Ectodermal cell (in vitro differentiated cells): ENCODE results near the gene THSD4.
"Not testable (repeated sequence)": the region's sequence is repeated elsewhere in the genome, so short reads cannot be mapped to it uniquely, and the experiment has no call there.

Experiments
- H3K27ac ChIP-seq: 2 replicates; pipeline ENCODE4 v1.7.0; 2013; ENCODE audit warnings: mild to moderate bottlenecking, low read depth, low read length; ENCODE audit not compliant: insufficient read depth, poor library complexity, severe bottlenecking
- H3K27me3 ChIP-seq: 2 replicates; pipeline ENCODE4 v1.7.0; 2013; ENCODE audit warnings: mild to moderate bottlenecking, low read length; ENCODE audit not compliant: insufficient read depth, control insufficient read depth, poor library complexity, severe bottlenecking
- H3K36me3 ChIP-seq: one replicate; pipeline ENCODE4 v1.7.0; 2013; ENCODE audit warnings: low read length; ENCODE audit not compliant: control insufficient read depth, insufficient read depth
- H3K4me1 ChIP-seq: one replicate; pipeline ENCODE4 v1.7.0; 2013; ENCODE audit warnings: low read length; ENCODE audit not compliant: control insufficient read depth, insufficient read depth
- H3K4me3 ChIP-seq: 2 replicates; pipeline ENCODE4 v1.7.0; 2013; ENCODE audit warnings: low read depth, low read length, control low read depth; ENCODE audit not compliant: insufficient read depth
- H3K9me3 ChIP-seq: 2 replicates; pipeline ENCODE4 v1.7.0; 2013; ENCODE audit warnings: mild to moderate bottlenecking, low read length, moderate library complexity; ENCODE audit not compliant: control insufficient read depth
- WGBS, 2 experiments: methylation state at CpG; one replicate each; pipeline ENCODE4 v1.1.7; 2013; ENCODE audit warnings: missing lambda C conversion rate in 2 of 2; 5-methylcytosine and 5-hydroxymethylcytosine counted together

Gene THSD4

GRCh38 chr15:71265606-71266005 lies 150.3 kb downstream of the THSD4 start:
- not testable (repeated sequence) for H3K27ac ChIP-seq, H3K4me1 ChIP-seq, H3K4me3 ChIP-seq, H3K36me3 ChIP-seq, H3K9me3 ChIP-seq, H3K27me3 ChIP-seq
- WGBS, 2 experiments: 68 to 72% methylated on average over 10 of the region's 11 CpGs

GRCh38 chr15:71271327-71271726 lies 156.1 kb downstream of the THSD4 start:
- H3K27ac ChIP-seq: no peak overlapping the region
- H3K4me3 ChIP-seq: no peak overlapping the region
- no peaks in the 10 kb centered on the region for H3K27me3 ChIP-seq
- H3K36me3 ChIP-seq: no peaks in the 10 kb centered on the region
- H3K9me3 ChIP-seq: no peaks in the 10 kb centered on the region
- H3K4me1 ChIP-seq: peaks cover 3% of the 10 kb centered on the region

GRCh38 chr15:71272932-71273331 lies 157.7 kb downstream of the THSD4 start:
- Histone ChIP-seq H3K27me3 (no peaks in the 10 kb centered on the region), H3K27ac (no peak overlapping the region), H3K4me1 (peaks cover 3% of the 10 kb centered on the region), H3K4me3 (no peak overlapping the region), H3K36me3 (no peaks in the 10 kb centered on the region), H3K9me3 (no peaks in the 10 kb centered on the region)
- WGBS, 2 experiments: 94 to 96% methylated on average over 6 of the region's 6 CpGs

GRCh38 chr15:71273731-71274447 lies 158.6 kb downstream of the THSD4 start:
- H3K4me3 ChIP-seq: no peak overlapping the region
- H3K4me1 ChIP-seq: peaks cover 3% of the 10 kb centered on the region
- no peaks in the 10 kb centered on the region for H3K9me3 ChIP-seq
- WGBS, 2 experiments: 94 to 96% methylated on average over 3 of the region's 3 CpGs
- H3K27me3 ChIP-seq: no peaks in the 10 kb centered on the region
- no peaks in the 10 kb centered on the region for H3K36me3 ChIP-seq
- no peak overlapping the region for H3K27ac ChIP-seq

- Histone ChIP-seq H3K36me3 (no peaks in the 10 kb centered on the region), H3K4me1 (peaks cover 3% of the 10 kb centered on the region), H3K27me3 (no peaks in the 10 kb centered on the region), H3K27ac (no peak overlapping the region), H3K9me3 (no peaks in the 10 kb centered on the region), H3K4me3 (no peak overlapping the region)
- WGBS, 2 experiments: 83 to 96% methylated on average over 1 of the region's 1 CpG
Observed at GRCh38 chr15:71274448-71274798, 159.2 kb downstream of the THSD4 start.

GRCh38 chr15:71275098-71275497 lies 159.8 kb downstream of the THSD4 start:
- 78 to 79% methylated on average over 3 of the region's 3 CpGs for WGBS, 2 experiments
- H3K9me3 ChIP-seq: no peaks in the 10 kb centered on the region
- no peaks in the 10 kb centered on the region for H3K27me3 ChIP-seq
- peaks cover 3% of the 10 kb centered on the region for H3K4me1 ChIP-seq
- H3K27ac ChIP-seq: no peak overlapping the region
- no peak overlapping the region for H3K4me3 ChIP-seq
- no peaks in the 10 kb centered on the region for H3K36me3 ChIP-seq

- Histone ChIP-seq H3K27me3 (no peaks in the 10 kb centered on the region), H3K4me3 (no peak overlapping the region), H3K36me3 (no peaks in the 10 kb centered on the region), H3K27ac (no peak overlapping the region), H3K4me1 (peaks cover 3% of the 10 kb centered on the region), H3K9me3 (no peaks in the 10 kb centered on the region)
- WGBS, 2 experiments: 89 to 92% methylated on average over 9 of the region's 9 CpGs
Observed at GRCh38 chr15:71275566-71276335, 160.5 kb downstream of the THSD4 start.

- Histone ChIP-seq H3K9me3 (no peaks in the 10 kb centered on the region), H3K36me3 (no peaks in the 10 kb centered on the region), H3K4me3 (no peak overlapping the region), H3K27ac (no peak overlapping the region), H3K27me3 (no peaks in the 10 kb centered on the region), H3K4me1 (peaks cover 3% of the 10 kb centered on the region)
- WGBS, 2 experiments: 96 to 99% methylated on average over 4 of the region's 4 CpGs
Observed at GRCh38 chr15:71276336-71276665, 161.0 kb downstream of the THSD4 start.

GRCh38 chr15:71278989-71279756 lies 163.9 kb downstream of the THSD4 start:
- Histone ChIP-seq H3K27me3 (no peaks in the 10 kb centered on the region), H3K4me1 (peaks cover 3% of the 10 kb centered on the region), H3K27ac (no peak overlapping the region), H3K4me3 (no peak overlapping the region), H3K9me3 (no peaks in the 10 kb centered on the region), H3K36me3 (no peaks in the 10 kb centered on the region)
- 94% methylated on average over 15 of the region's 15 CpGs for WGBS, 2 experiments

- H3K27me3 ChIP-seq: no peaks in the 10 kb centered on the region
- no peak overlapping the region for H3K27ac ChIP-seq
- 94 to 96% methylated on average over 4 of the region's 4 CpGs for WGBS, 2 experiments
- no peaks in the 10 kb centered on the region for H3K9me3 ChIP-seq
- peaks cover 3% of the 10 kb centered on the region for H3K4me1 ChIP-seq
- no peak overlapping the region for H3K4me3 ChIP-seq
- H3K36me3 ChIP-seq: no peaks in the 10 kb centered on the region
Observed at GRCh38 chr15:71279757-71280141, 164.5 kb downstream of the THSD4 start.
